Immature natural killer cell (primary cell): ENCODE data around the gene PABPC1L. TPM values are rescaled to one million over a fixed set of nuclear protein-coding genes. Genes with fewer than 3 reads are reported as not detected.
"Not testable (repeated sequence)": the region's sequence is repeated elsewhere in the genome, so short reads cannot be mapped to it uniquely, and the experiment has no call there.

Source experiments
- DNase-seq, 3 donors: peaks; one replicate each; pipeline ENCODE4 v3.0.0; 2022; ENCODE audit warnings: mixed read lengths in 1 of 3
- H3K27ac Mint-ChIP-seq, 6 donors: one replicate each; pipeline ENCODE4 v1.8.0; 2020; ENCODE audit warnings: mixed read lengths in 6 of 6, mild to moderate bottlenecking in 5 of 6, inconsistent platforms in 4 of 6, moderate library complexity in 3 of 6
- H3K27me3 Mint-ChIP-seq, 3 donors: one replicate each; pipeline ENCODE4 v1.8.0; 2020 to 2021; ENCODE audit warnings: low read depth in 3 of 3, mild to moderate bottlenecking in 3 of 3, mixed read lengths in 3 of 3, moderate library complexity in 3 of 3, inconsistent platforms in 1 of 3
- H3K36me3 Mint-ChIP-seq, 3 donors: one replicate each; pipeline ENCODE4 v1.8.0; 2020; ENCODE audit warnings: mixed read lengths in 3 of 3, inconsistent platforms in 2 of 3, mild to moderate bottlenecking in 2 of 3
- H3K4me1 Mint-ChIP-seq, 2 donors: one replicate each; pipeline ENCODE4 v1.8.0; 2020; ENCODE audit warnings: inconsistent platforms in 2 of 2, mild to moderate bottlenecking in 2 of 2, mixed read lengths in 2 of 2, moderate library complexity in 1 of 2
- H3K4me3 Mint-ChIP-seq, 5 donors: one replicate each; pipeline ENCODE4 v1.8.0; 2020; ENCODE audit warnings: mild to moderate bottlenecking in 5 of 5, mixed read lengths in 5 of 5, inconsistent platforms in 3 of 5, moderate library complexity in 3 of 5
- H3K9me3 Mint-ChIP-seq, 6 donors: one replicate each; pipeline ENCODE4 v1.8.0; 2020; ENCODE audit warnings: mild to moderate bottlenecking in 6 of 6, mixed read lengths in 6 of 6, inconsistent platforms in 4 of 6, moderate library complexity in 3 of 6
- polyA plus RNA-seq, 3 donors: library from polyadenylated mRNA; unstranded; fragments of 300-500 nt; fragmentation: Illumina TruSeq; gene quantifications; one replicate each; pipeline ENCODE4 v1.2.3, GENCODE V29; 2021

PABPC1L gene
- polyA plus RNA-seq: under 1 TPM in 1 of 3 donors, not detected in 2; 0.99 TPM

GRCh38 chr20:44909872-44910689, at the start of gene PABPC1L:
Gene PABPC1L, plus strand, starts transcription at chr20:44910060. Its CDS starts 84 bp downstream, at chr20:44910144.
- peak within 1 kb of the TSS; percentile 83 to 91 (median 88) for H3K4me3 Mint-ChIP-seq
- peak; percentile 62 to 71 (median 66) for DNase-seq
- peaks cover 2% of the 10 kb centered on the region in 3 donors for H3K27me3 Mint-ChIP-seq
- H3K27ac Mint-ChIP-seq: peak within 1 kb of the TSS; percentile 59 to 85 (median 70)
- peaks cover 3 to 19% (median 17%) of the 10 kb centered on the region in 3 donors for H3K36me3 Mint-ChIP-seq
- peaks cover 16 to 24% of the 10 kb centered on the region in 2 donors for H3K4me1 Mint-ChIP-seq
- H3K9me3 Mint-ChIP-seq: no peaks in the 10 kb centered on the region

- no peak for DNase-seq
- Mint-ChIP-seq H3K4me1 (peaks cover 2 to 7% of the 10 kb centered on the region in 2 donors), H3K27me3 (peaks cover 0 to 8% (median 5%) of the 10 kb centered on the region in 3 donors), H3K36me3 (no peaks in the 10 kb centered on the region), H3K27ac (no peak overlapping the region), H3K9me3 (peaks cover 0 to 1% (median 0%) of the 10 kb centered on the region in 6 donors), H3K4me3 (no peak overlapping the region)
Measured at GRCh38 chr20:44861531-44862006, 48.3 kb upstream of the PABPC1L start.

GRCh38 chr20:44862286-44862685, 47.6 kb upstream of the PABPC1L start:
- DNase-seq: no peak
- no peaks in the 10 kb centered on the region for H3K36me3 Mint-ChIP-seq
- peaks cover 0 to 1% (median 0%) of the 10 kb centered on the region in 6 donors for H3K9me3 Mint-ChIP-seq
- no peak overlapping the region for H3K27ac Mint-ChIP-seq
- H3K27me3 Mint-ChIP-seq: peaks cover 2 to 12% (median 9%) of the 10 kb centered on the region in 3 donors
- H3K4me3 Mint-ChIP-seq: no peak overlapping the region
- peaks cover 6 to 12% of the 10 kb centered on the region in 2 donors for H3K4me1 Mint-ChIP-seq

GRCh38 chr20:44863365-44864084, 46.3 kb upstream of the PABPC1L start:
- H3K4me3 Mint-ChIP-seq, H3K9me3 Mint-ChIP-seq, DNase-seq, H3K36me3 Mint-ChIP-seq, H3K27ac Mint-ChIP-seq: not testable (repeated sequence)
- Mint-ChIP-seq H3K4me1 (peaks cover 8 to 17% of the 10 kb centered on the region in 2 donors), H3K27me3 (peaks cover 2 to 12% (median 10%) of the 10 kb centered on the region in 3 donors)

DNA sequence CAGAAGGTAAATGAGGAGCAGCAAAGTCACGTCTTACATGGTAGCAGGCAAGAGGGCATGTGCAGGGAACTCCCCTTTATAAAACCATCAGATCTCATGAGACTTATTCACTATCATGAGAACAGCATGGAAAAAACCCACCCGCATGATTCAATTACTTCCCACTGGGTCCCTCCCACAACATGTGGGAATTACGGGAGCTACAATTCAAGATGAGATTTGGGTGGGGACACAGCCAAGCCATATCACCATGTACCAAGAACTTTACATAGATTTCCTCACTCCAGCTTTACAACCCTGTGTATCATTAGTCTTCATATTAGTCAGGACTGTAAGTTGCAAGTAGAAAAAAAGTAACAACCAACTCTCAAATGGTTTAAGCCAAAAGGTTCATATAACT, 45.4 kb upstream of the PABPC1L start:
- H3K4me3 Mint-ChIP-seq, H3K36me3 Mint-ChIP-seq, DNase-seq, H3K9me3 Mint-ChIP-seq, H3K27ac Mint-ChIP-seq: not testable (repeated sequence)
- H3K27me3 Mint-ChIP-seq: peaks cover 2 to 12% (median 10%) of the 10 kb centered on the region in 3 donors
- peaks cover 8 to 11% of the 10 kb centered on the region in 2 donors for H3K4me1 Mint-ChIP-seq

DNA sequence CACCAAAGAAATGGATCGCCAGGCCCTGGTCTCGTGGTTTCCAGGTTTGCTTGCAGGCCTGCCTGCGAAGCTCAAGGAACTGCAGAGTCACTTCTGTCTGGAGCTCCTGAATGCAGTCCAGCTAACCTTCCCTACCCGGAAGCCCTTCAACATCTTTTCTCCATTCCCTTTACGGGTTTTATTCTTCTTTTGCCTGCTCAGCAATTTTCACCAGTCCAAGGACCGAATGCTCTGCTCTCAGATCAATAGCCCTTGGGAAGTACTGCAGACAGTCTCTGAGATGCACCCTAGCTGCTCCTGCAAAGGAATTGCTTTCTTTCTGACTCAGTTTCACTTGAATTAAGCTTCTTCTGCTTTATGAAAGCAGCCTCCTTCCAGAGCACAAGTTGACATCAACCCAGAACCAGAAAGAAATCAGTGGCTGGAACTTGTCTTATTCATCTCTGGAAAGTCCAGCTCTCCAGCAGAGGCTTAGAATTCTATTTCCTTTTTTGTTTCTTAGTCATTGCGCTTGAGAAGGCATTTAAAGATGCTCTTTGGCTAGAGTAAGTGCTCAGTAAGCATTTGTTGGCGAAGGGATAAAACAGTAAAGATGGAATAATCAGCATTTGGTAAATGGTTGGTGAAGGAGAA, 43.0 kb upstream of the PABPC1L start:
- peaks cover 8 to 11% of the 10 kb centered on the region in 2 donors for H3K4me1 Mint-ChIP-seq
- no peaks in the 10 kb centered on the region for H3K36me3 Mint-ChIP-seq
- H3K27ac Mint-ChIP-seq: no peak overlapping the region
- H3K27me3 Mint-ChIP-seq: peaks cover 2 to 9% (median 9%) of the 10 kb centered on the region in 3 donors
- DNase-seq: no peak
- no peaks in the 10 kb centered on the region for H3K9me3 Mint-ChIP-seq
- H3K4me3 Mint-ChIP-seq: peak overlapping the region; percentile 31 to 63 (median 56)

DNA sequence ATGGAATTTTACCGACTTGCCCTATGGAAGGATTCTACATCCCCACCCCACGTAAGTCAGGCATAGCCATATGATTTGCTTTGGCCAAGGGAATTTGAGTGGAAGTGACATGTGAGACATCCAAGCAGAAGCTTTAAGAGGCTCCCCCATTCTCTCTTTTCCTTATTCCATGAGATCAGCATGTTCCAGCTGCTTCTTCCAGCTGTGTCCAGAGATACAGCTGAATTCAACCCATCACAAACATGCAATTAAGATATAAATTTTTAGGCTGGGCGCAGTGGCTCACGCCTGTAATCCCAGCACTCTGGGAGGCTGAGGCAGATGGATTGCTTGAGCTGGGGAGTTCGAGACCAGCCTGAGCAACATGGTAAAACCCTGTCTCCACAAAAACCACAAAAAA, 40.4 kb upstream of the PABPC1L start:
- Mint-ChIP-seq H3K4me1 (peaks cover 8 to 11% of the 10 kb centered on the region in 2 donors), H3K4me3 (no peak overlapping the region), H3K36me3 (no peaks in the 10 kb centered on the region), H3K27ac (no peak overlapping the region), H3K9me3 (no peaks in the 10 kb centered on the region), H3K27me3 (peaks cover 2 to 14% (median 10%) of the 10 kb centered on the region in 3 donors)
- no peak for DNase-seq

DNA sequence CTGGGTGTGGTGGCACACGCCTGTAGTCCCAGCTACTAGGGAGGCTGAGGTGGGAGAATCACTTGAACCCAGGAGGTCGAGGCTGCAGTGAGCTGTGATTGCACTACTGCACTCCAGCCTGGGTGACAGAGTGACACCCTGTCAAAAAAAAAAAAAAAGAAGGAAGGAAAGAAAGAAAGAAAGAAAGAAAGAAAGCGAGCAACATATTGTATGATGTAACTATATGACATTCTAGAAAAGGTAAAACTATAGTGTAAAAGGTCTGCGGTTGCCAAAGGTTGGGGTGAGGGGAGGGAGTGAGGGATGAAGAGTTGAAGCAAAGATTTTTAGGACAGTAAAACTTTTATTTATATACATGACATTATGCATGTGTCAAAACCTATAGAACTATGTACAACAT, 27.5 kb upstream of the PABPC1L start:
- not testable (repeated sequence) for H3K36me3 Mint-ChIP-seq, H3K4me3 Mint-ChIP-seq, DNase-seq, H3K9me3 Mint-ChIP-seq
- Mint-ChIP-seq H3K4me1 (peaks cover 30 to 36% of the 10 kb centered on the region in 2 donors), H3K27ac (peak overlapping the region in 1 of 6 donors; percentile 67), H3K27me3 (peaks cover 2 to 24% (median 15%) of the 10 kb centered on the region in 3 donors)

DNA sequence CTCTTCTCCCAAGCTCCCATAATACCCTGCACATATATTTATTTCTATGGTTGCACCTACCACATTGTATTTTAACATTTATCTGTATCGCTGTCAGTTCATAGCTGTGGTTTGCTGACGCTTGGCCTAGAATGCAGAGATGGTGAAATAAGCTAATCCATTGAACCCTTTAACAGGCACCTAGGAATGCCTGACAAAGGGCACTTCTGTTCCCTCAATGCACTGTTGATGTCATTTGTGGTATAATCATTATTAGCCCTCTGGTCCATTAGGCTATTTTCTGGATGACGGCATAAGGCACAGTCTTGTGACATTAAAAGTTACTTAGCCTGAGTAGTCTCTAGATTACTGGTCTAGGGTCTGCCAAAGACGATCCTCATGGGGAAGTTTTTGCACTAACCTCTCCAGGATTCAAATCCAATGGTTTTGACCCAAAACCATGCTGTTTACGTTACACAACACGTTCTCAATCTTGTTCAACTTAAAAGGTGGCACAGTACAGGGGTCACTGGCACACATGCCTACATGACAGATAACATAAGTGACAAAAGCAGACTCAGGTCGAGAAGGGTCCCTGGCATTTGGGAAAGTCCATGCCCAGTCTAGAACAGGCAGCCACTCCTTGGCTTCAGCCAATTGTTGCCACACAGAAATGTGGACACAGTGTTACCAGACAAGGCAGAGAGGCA, 26.5 kb upstream of the PABPC1L start:
- Mint-ChIP-seq H3K27ac (peak overlapping the region in 4 of 6 donors; percentile 23 to 95 (median 84)), H3K9me3 (no peaks in the 10 kb centered on the region), H3K4me1 (peaks cover 40 to 46% of the 10 kb centered on the region in 2 donors)

GRCh38 chr20:44884907-44885391, 24.9 kb upstream of the PABPC1L start:
- no peak for DNase-seq
- Mint-ChIP-seq H3K4me3 (peak overlapping the region; percentile 92 to 97 (median 95)), H3K27ac (peak overlapping the region; percentile 92 to 98 (median 96)), H3K36me3 (no peaks in the 10 kb centered on the region), H3K9me3 (no peaks in the 10 kb centered on the region), H3K4me1 (peaks cover 56 to 61% of the 10 kb centered on the region in 2 donors), H3K27me3 (peaks cover 2 to 19% (median 15%) of the 10 kb centered on the region in 3 donors)

More for the DNA sequence above, 26.5 kb upstream of the PABPC1L start:
- Mint-ChIP-seq H3K36me3 (no peaks in the 10 kb centered on the region), H3K27me3 (peaks cover 2 to 22% (median 15%) of the 10 kb centered on the region in 3 donors), H3K4me3 (peak overlapping the region in 4 of 5 donors; percentile 15 to 95 (median 94))
- no peak for DNase-seq

DNA sequence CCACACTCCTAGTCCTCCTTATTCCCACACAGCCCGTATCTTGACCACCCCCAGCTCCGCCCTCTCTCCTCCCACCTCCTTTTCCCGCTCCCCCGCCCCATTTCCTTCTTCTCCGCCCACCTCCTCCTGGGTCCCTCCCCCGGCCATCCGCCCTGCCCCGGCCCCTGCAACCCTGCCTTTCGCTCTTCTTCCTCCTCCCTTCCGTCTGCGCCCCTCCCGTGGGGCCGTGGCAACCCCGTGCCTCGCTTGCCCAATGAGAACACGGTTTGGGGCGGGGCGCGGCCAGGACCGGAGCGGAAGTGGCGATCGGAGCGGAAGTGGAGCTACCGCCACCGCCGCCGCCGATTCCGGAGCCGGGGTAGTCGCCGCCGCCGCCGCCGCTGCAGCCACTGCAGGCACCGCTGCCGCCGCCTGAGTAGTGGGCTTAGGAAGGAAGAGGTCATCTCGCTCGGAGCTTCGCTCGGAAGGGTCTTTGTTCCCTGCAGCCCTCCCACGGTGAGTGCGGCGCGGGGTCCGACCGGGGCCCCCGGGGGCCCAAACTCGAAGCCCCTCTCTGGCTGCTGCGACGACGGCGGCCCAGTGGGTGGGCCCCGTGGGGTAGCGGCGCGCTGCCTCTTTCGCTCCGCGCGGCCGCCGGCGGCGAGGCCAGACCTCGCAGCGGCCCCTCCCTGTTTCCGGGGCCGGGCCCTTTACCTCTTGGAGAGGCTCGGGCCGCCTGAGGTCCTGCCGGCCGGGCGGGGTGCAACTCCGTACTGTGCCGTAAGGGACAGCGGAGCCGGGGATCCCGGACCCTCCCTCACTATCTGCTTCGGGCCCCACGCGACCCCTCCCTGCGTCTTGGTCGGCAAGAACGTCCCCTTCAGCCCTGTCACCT, 24.2 kb upstream of the PABPC1L start, which contains the start of gene YWHAB:
TSS of gene YWHAB (plus strand) at position 314 of the 874 bp plus-strand sequence. CDS start 15,829 bp downstream, outside the sequence.
- peaks cover 59 to 66% of the 10 kb centered on the region in 2 donors for H3K4me1 Mint-ChIP-seq
- H3K9me3 Mint-ChIP-seq: no peaks in the 10 kb centered on the region
- H3K4me3 Mint-ChIP-seq: peak within 1 kb of the TSS; percentile 93 to 97 (median 95)
- H3K27ac Mint-ChIP-seq: peak within 1 kb of the TSS; percentile 92 to 98 (median 96)
- H3K36me3 Mint-ChIP-seq: no peaks in the 10 kb centered on the region
- peaks cover 2 to 19% (median 15%) of the 10 kb centered on the region in 3 donors for H3K27me3 Mint-ChIP-seq
- DNase-seq: peak; percentile 96 to 98 (median 97)

GRCh38 chr20:44886266-44886651, 23.6 kb upstream of the PABPC1L start:
- Mint-ChIP-seq H3K9me3 (no peaks in the 10 kb centered on the region), H3K27me3 (peaks cover 2 to 19% (median 15%) of the 10 kb centered on the region in 3 donors), H3K4me1 (peaks cover 65 to 73% of the 10 kb centered on the region in 2 donors), H3K27ac (peak overlapping the region; percentile 92 to 96 (median 94)), H3K4me3 (peak overlapping the region; percentile 93 to 97 (median 95)), H3K36me3 (no peaks in the 10 kb centered on the region)
- DNase-seq: no peak
